ENCODE measurements around the gene ROS1. TPM values are rescaled to one million over a fixed set of nuclear protein-coding genes. Genes with fewer than 3 reads are reported as not detected.

Gene ROS1
- total RNA-seq, 4 donors from 2014 or later, result under 0.01 to 0.06 TPM; not detected in 2

DNA sequence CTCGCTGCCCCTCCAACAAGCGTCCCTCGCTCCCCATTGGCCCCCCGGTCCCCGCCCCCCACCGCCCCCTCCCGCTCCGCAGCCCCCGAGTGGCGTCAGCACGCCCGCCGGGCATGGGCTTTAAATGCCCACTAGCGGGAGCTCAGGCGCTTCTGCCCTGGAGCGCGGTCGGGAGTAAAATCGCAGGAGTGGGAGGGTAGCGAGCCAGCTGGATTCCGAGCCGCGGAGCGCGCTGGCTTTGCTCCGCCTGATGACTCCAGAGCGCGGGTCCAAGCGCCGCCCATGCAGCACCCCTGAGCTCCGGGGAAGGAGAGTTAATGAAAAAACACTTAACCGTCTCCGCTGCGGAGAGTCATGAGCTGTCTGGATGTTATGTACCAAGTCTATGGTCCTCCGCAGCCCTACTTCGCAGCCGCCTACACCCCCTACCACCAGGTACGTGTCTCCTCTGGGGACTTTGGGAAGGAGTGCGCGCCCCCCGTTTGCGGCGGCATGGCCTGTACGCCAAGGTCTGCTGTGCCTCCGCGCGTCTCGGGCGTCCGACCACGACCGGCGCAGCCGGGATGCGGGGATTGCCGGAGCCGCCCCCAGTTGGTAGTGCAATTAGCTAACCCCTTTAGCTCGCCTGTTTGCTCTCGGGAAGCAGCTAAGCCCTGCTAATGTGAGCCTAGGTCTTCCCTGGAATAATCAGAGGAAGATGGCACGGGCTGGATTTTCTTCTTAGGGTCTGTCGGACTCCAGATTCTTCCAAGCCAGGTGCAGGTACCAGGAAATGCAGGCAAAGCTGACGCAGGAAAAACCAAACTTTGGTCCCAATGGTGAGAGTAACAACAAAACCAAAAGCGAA lies 160.1 kb downstream of the ROS1 start, which contains the start of gene VGLL2:
TSS of gene VGLL2 (plus strand) at position 149 of the 847 bp plus-strand sequence. CDS start at position 355, 206 bp downstream.
- H3K4me1 ChIP-seq, result peaks cover 23 to 39% (median 35%) of the 10 kb centered on the region in 4 donors
- H3K27ac ChIP-seq (replicated peaks in 1 of 4), result no peak within 1 kb of the TSS
- H3K36me3 ChIP-seq, result no peaks in the 10 kb centered on the region
- DNase-seq (ENCODE audit: extremely low spot score), result peak; percentile 82
- H3K27me3 ChIP-seq, result peaks cover 4 to 96% (median 65%) of the 10 kb centered on the region in 4 donors
- H3K4me3 ChIP-seq, result peak within 1 kb of the TSS; percentile 51 to 59 (median 52)
- TF ChIP-seq, protein P1, sequence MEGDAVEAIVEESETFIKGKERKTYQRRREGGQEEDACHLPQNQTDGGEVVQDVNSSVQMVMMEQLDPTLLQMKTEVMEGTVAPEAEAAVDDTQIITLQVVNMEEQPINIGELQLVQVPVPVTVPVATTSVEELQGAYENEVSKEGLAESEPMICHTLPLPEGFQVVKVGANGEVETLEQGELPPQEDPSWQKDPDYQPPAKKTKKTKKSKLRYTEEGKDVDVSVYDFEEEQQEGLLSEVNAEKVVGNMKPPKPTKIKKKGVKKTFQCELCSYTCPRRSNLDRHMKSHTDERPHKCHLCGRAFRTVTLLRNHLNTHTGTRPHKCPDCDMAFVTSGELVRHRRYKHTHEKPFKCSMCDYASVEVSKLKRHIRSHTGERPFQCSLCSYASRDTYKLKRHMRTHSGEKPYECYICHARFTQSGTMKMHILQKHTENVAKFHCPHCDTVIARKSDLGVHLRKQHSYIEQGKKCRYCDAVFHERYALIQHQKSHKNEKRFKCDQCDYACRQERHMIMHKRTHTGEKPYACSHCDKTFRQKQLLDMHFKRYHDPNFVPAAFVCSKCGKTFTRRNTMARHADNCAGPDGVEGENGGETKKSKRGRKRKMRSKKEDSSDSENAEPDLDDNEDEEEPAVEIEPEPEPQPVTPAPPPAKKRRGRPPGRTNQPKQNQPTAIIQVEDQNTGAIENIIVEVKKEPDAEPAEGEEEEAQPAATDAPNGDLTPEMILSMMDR (IDR thresholded peaks at IDR 0.05), result peak in 1 of 3 experiments; percentile 17
- TF ChIP-seq POLR2A (IDR thresholded peaks at IDR 0.05; ENCODE audit: low read depth) (no peak), EP300 (IDR thresholded peaks at IDR 0.05) (no peak), POLR2AphosphoS5 (IDR thresholded peaks at IDR 0.05) (no peak)
- WGBS, result 3% methylated on average over 34 of the region's 63 CpGs
- H3K9me3 ChIP-seq, result no peaks in the 10 kb centered on the region
- intact Hi-C loops (cut with DNase I), result no loop called here

DNA sequence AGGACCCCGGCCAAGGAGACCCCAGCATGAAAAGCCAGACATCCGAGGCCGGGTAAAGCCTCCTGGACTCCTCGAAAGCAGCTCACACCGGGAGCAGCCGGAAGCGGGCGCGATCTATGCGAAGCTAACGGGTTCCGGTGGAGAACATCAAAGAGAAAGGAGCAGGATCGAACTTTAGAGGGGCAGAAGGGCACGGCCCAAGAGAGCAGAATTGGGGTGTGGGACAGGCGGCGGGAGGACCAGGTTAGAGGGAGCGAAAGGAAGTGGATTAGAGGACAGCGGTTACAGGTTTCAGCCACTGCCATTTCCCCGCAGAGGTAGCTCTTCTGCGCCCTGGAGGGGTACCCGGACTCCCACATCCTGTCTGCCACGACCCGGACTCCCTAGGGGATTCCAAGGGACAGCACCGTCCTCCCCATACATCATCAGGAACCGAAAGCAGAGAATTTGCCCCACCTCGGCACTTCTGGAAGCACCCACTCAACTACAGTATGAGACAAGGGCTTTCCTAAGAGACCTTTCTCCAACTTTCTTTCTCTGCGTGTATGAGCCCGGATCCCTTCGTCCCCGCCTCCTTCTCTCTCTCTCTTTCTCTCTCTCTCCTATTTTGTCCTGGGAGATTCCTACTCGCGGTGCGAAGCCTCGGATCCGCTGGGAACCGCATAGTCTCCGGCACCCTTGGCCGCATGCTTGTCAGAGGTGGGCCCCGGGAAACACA lies 160.9 kb downstream of the ROS1 start:
- no peaks in the 10 kb centered on the region for H3K9me3 ChIP-seq
- H3K27ac ChIP-seq (replicated peaks in 1 of 4), result no peak overlapping the region
- peaks cover 4 to 90% (median 59%) of the 10 kb centered on the region in 4 donors for H3K27me3 ChIP-seq
- TF ChIP-seq EP300 (IDR thresholded peaks at IDR 0.05) (no peak), POLR2AphosphoS5 (IDR thresholded peaks at IDR 0.05) (peak in 1 of 2 donors; percentile 49)
- DNase-seq (ENCODE audit: extremely low spot score), result no peak
- intact Hi-C loops (cut with DNase I), result no loop called here
- peaks cover 19 to 31% (median 27%) of the 10 kb centered on the region in 4 donors for H3K4me1 ChIP-seq
- H3K4me3 ChIP-seq, result peak overlapping the region; percentile 51 to 59 (median 52)
- no peaks in the 10 kb centered on the region for H3K36me3 ChIP-seq
- 0% methylated on average over 36 of the region's 39 CpGs for WGBS

DNA sequence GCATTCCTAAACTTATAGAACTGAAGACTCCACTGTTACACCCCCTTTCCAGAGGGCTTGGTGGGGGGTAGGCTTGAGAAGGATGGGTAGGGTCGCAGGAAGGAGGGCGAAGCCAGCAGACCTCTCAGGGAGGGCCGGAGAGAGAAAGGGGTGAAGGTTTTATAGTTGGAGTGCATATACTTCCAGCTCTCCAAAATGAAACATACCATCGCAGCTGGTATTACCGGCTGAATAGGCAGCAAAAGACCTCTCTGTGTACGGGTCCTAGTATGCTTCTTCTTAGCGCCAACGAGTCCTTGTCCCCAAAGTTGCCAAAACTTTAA lies 161.4 kb downstream of the ROS1 start:
- no peak for DNase-seq (ENCODE audit: extremely low spot score)
- WGBS, result 3% methylated on average over 8 of the region's 8 CpGs
- H3K4me3 ChIP-seq, result peak overlapping the region; percentile 51 to 59 (median 52)
- peaks cover 19 to 29% (median 26%) of the 10 kb centered on the region in 4 donors for H3K4me1 ChIP-seq
- H3K36me3 ChIP-seq, result no peaks in the 10 kb centered on the region
- no peak for TF ChIP-seq POLR2AphosphoS5 (IDR thresholded peaks at IDR 0.05)
- TF ChIP-seq, protein P1 (IDR thresholded peaks at IDR 0.05), result no peak
- no peak for TF ChIP-seq POLR2A (IDR thresholded peaks at IDR 0.05; ENCODE audit: low read depth)
- TF ChIP-seq EP300 (IDR thresholded peaks at IDR 0.05), result no peak
- intact Hi-C loops (cut with DNase I), result no loop called here
- H3K9me3 ChIP-seq, result no peaks in the 10 kb centered on the region
- H3K27me3 ChIP-seq, result peaks cover 4 to 85% (median 54%) of the 10 kb centered on the region in 4 donors
- no peak overlapping the region for H3K27ac ChIP-seq (replicated peaks in 1 of 4)

DNA sequence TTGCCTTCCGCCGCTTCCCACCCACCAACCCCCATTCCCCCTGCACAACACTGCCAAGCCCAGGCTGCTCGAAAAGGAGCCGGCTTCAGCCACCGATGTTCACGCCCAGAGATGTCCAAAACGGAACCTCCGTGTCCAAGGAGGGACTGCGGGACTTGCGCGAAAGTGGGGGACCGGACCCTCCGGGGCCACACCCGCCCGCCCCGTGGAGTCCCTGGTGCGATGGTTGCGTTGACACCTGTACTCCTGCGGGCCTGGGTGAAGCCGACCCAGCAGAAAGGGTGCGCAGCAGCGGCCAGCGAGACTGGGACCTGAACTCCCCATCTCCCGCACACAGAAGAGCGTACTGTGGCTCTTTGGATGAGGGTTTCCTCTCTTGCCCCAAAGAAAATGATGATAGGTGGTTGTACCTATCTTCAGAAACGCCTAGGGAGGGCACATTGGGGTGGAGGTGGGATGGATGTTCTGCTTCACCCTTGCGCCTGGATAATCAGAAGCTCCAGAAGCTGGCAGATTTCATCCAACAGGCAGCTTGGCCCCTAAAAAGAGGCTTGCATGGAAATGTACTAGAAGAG lies 162.3 kb downstream of the ROS1 start:
- no peak overlapping the region for H3K27ac ChIP-seq (replicated peaks in 1 of 4)
- no peak for TF ChIP-seq POLR2A (IDR thresholded peaks at IDR 0.05; ENCODE audit: low read depth)
- TF ChIP-seq POLR2AphosphoS5 (IDR thresholded peaks at IDR 0.05), result no peak
- TF ChIP-seq, protein P1 (IDR thresholded peaks at IDR 0.05), result no peak
- no peak for TF ChIP-seq EP300 (IDR thresholded peaks at IDR 0.05)
- DNase-seq (ENCODE audit: extremely low spot score), result no peak
- H3K4me3 ChIP-seq, result no peak overlapping the region
- no peaks in the 10 kb centered on the region for H3K36me3 ChIP-seq
- peaks cover 4 to 76% (median 50%) of the 10 kb centered on the region in 4 donors for H3K27me3 ChIP-seq
- no peaks in the 10 kb centered on the region for H3K9me3 ChIP-seq
- intact Hi-C loops (cut with DNase I), result no loop called here
- 20% methylated on average over 7 of the region's 27 CpGs for WGBS
- H3K4me1 ChIP-seq, result peaks cover 19 to 29% (median 26%) of the 10 kb centered on the region in 4 donors
